Activated CD4-positive, alpha-beta T cell treated with anti-CD3 and anti-CD28 coated beads for 36 hours (primary cell): ENCODE measurements around the gene EMID1. TPM values are rescaled to one million over a fixed set of nuclear protein-coding genes. Genes with fewer than 3 reads are reported as not detected.

Experiments used
- ATAC-seq: fragments of 200-7000 bp; cut with Tn5 transposase; one replicate; pipeline ENCODE4 v1.10.0; 2021; ENCODE audit warnings: mild to moderate bottlenecking, moderate library complexity
- CTCF ChIA-PET: fragments of 350-600 bp; sonication (Branson Sonifier 250); formaldehyde crosslinking; loops from one replicate; lab custom pipeline; 2021; ENCODE audit warnings: antibody characterized with exemption; lab: Charles Lee
- POLR2A ChIA-PET: fragments of 350-600 bp; sonication (Branson Sonifier 250); formaldehyde crosslinking; loops from one replicate; lab custom pipeline; 2021; ENCODE audit warnings: antibody characterized with exemption, inconsistent platforms; lab: Charles Lee
- DNase-seq: peaks from one replicate; pipeline ENCODE4 v3.0.0-alpha.2; 2020
- H3K27ac Mint-ChIP-seq: one replicate; pipeline ENCODE4 v1.8.0; 2021; ENCODE audit warnings: mixed read lengths
- H3K27me3 Mint-ChIP-seq: one replicate; pipeline ENCODE4 v1.8.0; 2021; ENCODE audit warnings: mixed read lengths
- H3K36me3 Mint-ChIP-seq: one replicate; pipeline ENCODE4 v1.8.0; 2021; ENCODE audit warnings: low read depth, mixed read lengths
- H3K4me1 Mint-ChIP-seq: one replicate; pipeline ENCODE4 v1.8.0; 2021; ENCODE audit warnings: mixed read lengths
- H3K4me3 Mint-ChIP-seq: one replicate; pipeline ENCODE4 v1.8.0; 2021; ENCODE audit warnings: mild to moderate bottlenecking, moderate library complexity, mixed read lengths
- H3K9me3 Mint-ChIP-seq: one replicate; pipeline ENCODE4 v1.8.0; 2021; ENCODE audit warnings: low read depth, mixed read lengths
- intact Hi-C, 2 experiments: fragments of 100-400 bp; cut with DNase I in 1 of 2; cut with micrococcal nuclease in 1 of 2; formaldehyde crosslinking; loops; one replicate each; pipeline versions ENCODE4 v1.14.2 to v1.15.1; 2022 to 2024; cut with DNase I, micrococcal nuclease
- total RNA-seq, 2 experiments: library from RNA; stranded (reverse); gene quantifications; one replicate each; pipeline ENCODE4 v1.2.3, GENCODE V29; 2021

EMID1 gene
- total RNA-seq, 2 experiments from 2014 or later: not detected

DNA sequence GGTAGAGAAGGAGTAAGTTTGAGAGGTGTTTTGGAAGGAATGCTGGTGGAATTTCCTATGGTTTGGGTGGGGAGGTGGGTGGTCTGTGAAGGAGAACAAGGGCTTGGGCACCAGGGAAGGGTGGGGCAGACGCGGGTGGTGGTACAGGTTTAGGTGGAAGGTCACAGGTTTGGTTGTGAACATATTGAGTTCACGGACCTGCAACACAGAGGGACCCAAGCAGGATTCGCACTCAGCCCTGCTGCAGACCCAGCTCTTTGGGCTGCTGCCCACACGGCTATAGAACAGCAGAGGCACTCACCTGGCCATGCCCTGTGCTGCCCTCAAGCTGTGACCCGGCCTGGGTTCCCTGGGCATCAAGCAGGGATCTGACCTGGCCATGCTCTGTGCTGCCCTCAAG, 33.5 kb upstream of the EMID1 start:
- Mint-ChIP-seq H3K27me3 (peaks cover 13% of the 10 kb centered on the region), H3K27ac (no peak overlapping the region), H3K4me1 (peaks cover 8% of the 10 kb centered on the region), H3K4me3 (no peak overlapping the region), H3K36me3 (peaks cover 3% of the 10 kb centered on the region), H3K9me3 (peaks cover 15% of the 10 kb centered on the region)
- DNase-seq (no peak), ATAC-seq (no peak)
- CTCF ChIA-PET: interaction anchor here (0.6 kb wide), 1 partner anchor 18 kb away, joined by 3 read pairs; no protein-coding TSS in a partner anchor
- POLR2A ChIA-PET: no interaction called here
- intact Hi-C loops: no loop called here

DNA sequence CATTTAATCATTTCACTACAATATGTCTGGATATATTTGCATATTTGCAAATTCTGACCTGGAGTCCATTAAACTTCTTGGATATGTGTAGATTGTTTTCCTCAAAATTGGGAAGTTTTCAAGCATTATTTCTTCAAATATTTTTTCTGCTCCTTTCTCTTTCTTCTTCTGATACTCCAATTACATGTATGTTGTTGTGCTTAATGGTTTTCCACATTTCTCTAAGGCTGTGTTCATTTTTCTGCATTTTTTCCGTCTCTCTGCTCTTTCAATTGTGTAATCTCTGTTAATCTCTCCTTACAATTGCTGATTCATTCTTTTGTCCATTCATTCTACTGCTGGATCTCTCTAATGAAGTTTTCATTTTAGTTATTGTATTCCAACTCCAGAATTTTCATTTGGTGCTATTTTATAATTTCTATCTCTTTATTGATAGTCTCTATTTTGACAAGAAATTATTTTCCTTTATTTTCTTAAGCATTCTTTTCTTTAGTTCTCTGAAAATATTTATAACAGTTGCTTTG, 30.3 kb upstream of the EMID1 start:
- CTCF ChIA-PET: no interaction called here
- no peak for DNase-seq

DNA sequence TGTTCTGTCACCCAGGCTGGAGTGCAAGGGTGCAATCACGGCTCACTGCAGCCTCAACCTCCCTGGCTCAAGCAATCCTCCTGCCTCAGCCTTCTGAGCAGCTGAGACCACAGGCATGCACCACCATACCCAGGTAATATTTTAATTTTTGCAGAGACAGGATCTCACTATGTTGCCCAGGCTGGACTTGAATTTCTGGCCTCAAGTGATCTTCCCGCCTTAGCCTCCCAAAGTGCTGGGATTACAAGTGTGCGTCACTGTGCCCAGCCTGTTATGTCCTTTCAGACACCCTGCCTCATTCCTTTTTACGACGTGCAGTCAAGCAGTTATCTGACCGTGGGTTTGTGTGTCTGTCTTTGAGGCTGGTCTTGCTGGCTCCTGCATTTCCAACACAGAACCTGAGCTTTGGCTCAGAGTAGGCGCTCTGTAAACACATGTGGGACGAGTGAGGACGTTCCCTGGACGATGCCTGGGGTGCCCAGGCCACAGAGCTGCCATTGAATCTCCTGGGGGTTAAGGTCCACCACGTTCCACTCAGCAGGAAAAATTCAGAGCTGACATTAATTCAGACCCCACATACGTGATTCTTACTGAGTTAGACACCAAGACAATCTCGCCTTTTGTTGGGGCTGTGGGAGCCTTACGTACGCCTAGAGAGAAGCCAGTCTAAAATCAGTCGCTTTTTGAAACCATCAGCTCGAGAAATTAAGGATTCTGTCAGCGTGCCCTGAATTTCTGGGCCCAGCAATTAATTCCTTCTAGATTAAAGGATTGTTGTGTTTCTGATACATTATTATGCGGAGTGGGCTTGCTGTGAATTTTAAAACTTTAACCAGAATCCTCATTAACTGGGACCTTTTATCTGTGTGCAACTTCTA, 21.5 kb upstream of the EMID1 start:
- Mint-ChIP-seq H3K36me3 (no peaks in the 10 kb centered on the region), H3K27me3 (peaks cover 2% of the 10 kb centered on the region), H3K4me1 (no peaks in the 10 kb centered on the region), H3K4me3 (no peak overlapping the region), H3K27ac (no peak overlapping the region), H3K9me3 (no peaks in the 10 kb centered on the region)
- no peak for DNase-seq
- intact Hi-C loops: no loop called here
- no peak for ATAC-seq
- ChIA-PET POLR2A (no interaction called here), CTCF (interaction anchor here (0.6 to 1.4 kb wide), 3 partner anchors 29 to 329 kb away, joined by 3 read pairs; no protein-coding TSS in a partner anchor)

More for the DNA sequence above, 30.3 kb upstream of the EMID1 start:
- POLR2A ChIA-PET: no interaction called here
- ATAC-seq: no peak
- no peak overlapping the region for H3K4me3 Mint-ChIP-seq
- no peak overlapping the region for H3K27ac Mint-ChIP-seq
- H3K9me3 Mint-ChIP-seq: peaks cover 15% of the 10 kb centered on the region
- H3K36me3 Mint-ChIP-seq: peaks cover 3% of the 10 kb centered on the region
- H3K27me3 Mint-ChIP-seq: peaks cover 12% of the 10 kb centered on the region
- no peaks in the 10 kb centered on the region for H3K4me1 Mint-ChIP-seq
- intact Hi-C loops: no loop called here

DNA sequence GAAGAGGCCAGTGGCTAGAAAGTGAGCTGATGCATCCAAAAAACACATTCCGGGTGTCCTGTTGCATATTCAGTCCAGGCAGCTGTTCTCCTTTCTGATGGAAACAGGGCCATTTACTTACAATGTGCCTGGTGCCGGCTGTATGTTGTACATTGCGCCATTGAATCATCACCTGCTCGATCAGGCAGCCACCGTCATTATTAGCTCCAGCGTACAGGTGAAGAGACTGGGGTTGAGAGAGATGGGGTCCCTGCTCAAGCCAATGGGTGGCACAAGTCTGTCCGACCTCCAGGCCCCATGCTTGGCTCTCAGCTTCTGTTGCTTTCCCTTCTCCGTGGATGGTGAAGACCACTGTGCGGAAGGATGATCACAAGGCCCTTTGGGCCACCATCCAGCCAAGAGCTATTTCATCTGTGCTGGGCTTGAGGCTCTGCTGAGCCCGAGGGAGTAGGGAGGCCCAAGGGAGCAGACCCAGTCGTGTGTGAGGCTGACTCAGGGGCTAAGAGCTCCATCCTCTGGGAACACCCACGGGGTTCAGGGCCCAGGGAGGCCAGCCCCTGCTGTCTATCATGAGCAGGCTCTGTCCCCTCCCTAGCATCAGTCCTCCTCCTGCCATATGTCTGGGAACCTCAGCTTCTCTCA, 20.7 kb upstream of the EMID1 start:
- ChIA-PET CTCF (interaction anchor here (1.1 to 1.4 kb wide), 2 partner anchors 30 to 330 kb away, joined by 3 read pairs; no protein-coding TSS in a partner anchor), POLR2A (no interaction called here)
- peaks cover 2% of the 10 kb centered on the region for H3K27me3 Mint-ChIP-seq
- intact Hi-C loops: no loop called here
- no peak overlapping the region for H3K4me3 Mint-ChIP-seq
- H3K36me3 Mint-ChIP-seq: no peaks in the 10 kb centered on the region
- no peak for ATAC-seq
- no peaks in the 10 kb centered on the region for H3K4me1 Mint-ChIP-seq
- H3K9me3 Mint-ChIP-seq: no peaks in the 10 kb centered on the region
- no peak for DNase-seq
- H3K27ac Mint-ChIP-seq: no peak overlapping the region

GRCh38 chr22:29186302-29186701, 19.4 kb upstream of the EMID1 start:
- H3K27ac Mint-ChIP-seq: no peak overlapping the region
- ATAC-seq (no peak), DNase-seq (no peak)
- ChIA-PET CTCF (no interaction called here), POLR2A (no interaction called here)
- H3K27me3 Mint-ChIP-seq: peaks cover 2% of the 10 kb centered on the region
- no peaks in the 10 kb centered on the region for H3K36me3 Mint-ChIP-seq
- no peaks in the 10 kb centered on the region for H3K9me3 Mint-ChIP-seq
- H3K4me1 Mint-ChIP-seq: no peaks in the 10 kb centered on the region
- H3K4me3 Mint-ChIP-seq: no peak overlapping the region
- intact Hi-C loops: no loop called here

- Mint-ChIP-seq H3K36me3 (no peaks in the 10 kb centered on the region), H3K27ac (no peak overlapping the region), H3K4me3 (no peak overlapping the region), H3K9me3 (no peaks in the 10 kb centered on the region), H3K27me3 (peaks cover 2% of the 10 kb centered on the region), H3K4me1 (no peaks in the 10 kb centered on the region)
- intact Hi-C loops: no loop called here
- POLR2A ChIA-PET: no interaction called here
- DNase-seq: no peak
- CTCF ChIA-PET: no interaction called here
- ATAC-seq: no peak
Measured at GRCh38 chr22:29187831-29188230, 17.9 kb upstream of the EMID1 start.

GRCh38 chr22:29190051-29190450, 15.6 kb upstream of the EMID1 start:
- Mint-ChIP-seq H3K4me1 (no peaks in the 10 kb centered on the region), H3K4me3 (no peak overlapping the region), H3K9me3 (peaks cover 1% of the 10 kb centered on the region), H3K27ac (no peak overlapping the region), H3K27me3 (peaks cover 2% of the 10 kb centered on the region), H3K36me3 (no peaks in the 10 kb centered on the region)
- ATAC-seq: no peak
- ChIA-PET POLR2A (no interaction called here), CTCF (no interaction called here)
- no peak for DNase-seq
- intact Hi-C loops: no loop called here

- no peak overlapping the region for H3K27ac Mint-ChIP-seq
- CTCF ChIA-PET: no interaction called here
- H3K27me3 Mint-ChIP-seq: peaks cover 2% of the 10 kb centered on the region
- POLR2A ChIA-PET: no interaction called here
- no peak for ATAC-seq
- H3K4me3 Mint-ChIP-seq: no peak overlapping the region
- no peaks in the 10 kb centered on the region for H3K36me3 Mint-ChIP-seq
- peaks cover 2% of the 10 kb centered on the region for H3K9me3 Mint-ChIP-seq
- no peak for DNase-seq
- H3K4me1 Mint-ChIP-seq: no peaks in the 10 kb centered on the region
- intact Hi-C loops: no loop called here
Measured at GRCh38 chr22:29190918-29191317, 14.8 kb upstream of the EMID1 start.

DNA sequence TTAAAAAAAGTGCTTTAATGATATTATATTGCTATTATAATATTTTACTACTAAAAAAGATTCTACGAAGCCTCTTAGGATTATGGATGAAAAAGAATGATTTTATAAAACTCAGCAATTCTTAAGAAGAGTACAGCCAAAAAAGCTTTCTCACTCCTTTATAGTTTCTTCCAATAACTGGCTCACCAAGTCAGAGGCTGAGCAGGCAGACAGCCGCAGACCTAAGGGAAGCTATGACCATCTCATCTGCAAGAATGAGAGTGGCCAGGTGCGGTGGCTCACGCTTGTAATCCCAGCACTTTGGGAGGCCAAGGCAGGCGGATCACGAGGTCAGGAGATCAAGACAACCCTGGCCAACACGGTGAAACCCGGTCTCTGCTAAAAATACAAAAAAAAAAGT, 12.7 kb upstream of the EMID1 start:
- ChIA-PET POLR2A (interaction anchor here (0.7 kb wide), 1 partner anchor 68 kb away, joined by 3 read pairs; no protein-coding TSS in a partner anchor), CTCF (interaction anchor here (1.0 kb wide), 1 partner anchor 27 kb away, joined by 3 read pairs; no protein-coding TSS in a partner anchor)
- no peak overlapping the region for H3K4me3 Mint-ChIP-seq
- no peaks in the 10 kb centered on the region for H3K27me3 Mint-ChIP-seq
- H3K9me3 Mint-ChIP-seq: peaks cover 2% of the 10 kb centered on the region
- intact Hi-C loops: no loop called here
- no peak for DNase-seq
- ATAC-seq: no peak
- H3K4me1 Mint-ChIP-seq: no peaks in the 10 kb centered on the region
- H3K36me3 Mint-ChIP-seq: no peaks in the 10 kb centered on the region
- no peak overlapping the region for H3K27ac Mint-ChIP-seq

DNA sequence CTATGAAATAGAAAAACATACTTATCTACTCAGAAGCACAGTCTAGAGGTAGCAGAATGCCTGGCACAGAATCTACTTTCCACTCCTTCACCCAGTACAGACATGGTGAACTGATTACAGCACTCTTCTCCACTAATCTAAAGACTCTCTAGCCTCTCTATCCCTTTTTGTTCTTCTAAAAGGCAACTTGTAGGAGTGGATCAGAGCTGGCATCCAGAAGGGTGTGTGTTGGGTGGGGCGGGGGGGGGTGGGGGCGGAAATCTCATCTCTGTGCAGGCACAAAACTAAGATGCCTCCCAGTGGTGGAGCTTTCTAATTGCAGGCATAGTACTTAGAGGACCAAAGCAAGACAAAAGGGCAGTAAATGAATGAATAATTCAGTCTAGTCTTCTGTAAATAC, 11.5 kb upstream of the EMID1 start:
- DNase-seq (no peak), ATAC-seq (no peak)
- ChIA-PET POLR2A (no interaction called here), CTCF (interaction anchor here (1.0 kb wide), 1 partner anchor 26 kb away, joined by 3 read pairs; no protein-coding TSS in a partner anchor)
- Mint-ChIP-seq H3K27ac (no peak overlapping the region), H3K4me1 (no peaks in the 10 kb centered on the region), H3K27me3 (peaks cover 1% of the 10 kb centered on the region), H3K9me3 (peaks cover 2% of the 10 kb centered on the region), H3K36me3 (no peaks in the 10 kb centered on the region), H3K4me3 (no peak overlapping the region)
- intact Hi-C loops: no loop called here

GRCh38 chr22:29195118-29195963, 10.4 kb upstream of the EMID1 start:
- POLR2A ChIA-PET: no interaction called here

More at GRCh38 chr22:29195118-29195963, 10.4 kb upstream of the EMID1 start:
- Mint-ChIP-seq H3K27me3 (peaks cover 7% of the 10 kb centered on the region), H3K27ac (no peak overlapping the region), H3K36me3 (no peaks in the 10 kb centered on the region), H3K4me1 (no peaks in the 10 kb centered on the region), H3K9me3 (peaks cover 2% of the 10 kb centered on the region), H3K4me3 (no peak overlapping the region)
- intact Hi-C loops: no loop called here
- no peak for ATAC-seq
- DNase-seq: no peak
- CTCF ChIA-PET: no interaction called here
